Subcutaneous abdominal adipose tissue (tissue), 5 donors: ENCODE measurements around the gene LHX3.
"Not testable (repeated sequence)": the region's sequence is repeated elsewhere in the genome, so short reads cannot be mapped to it uniquely, and the experiment has no call there.

ENCODE experiments used
- H3K27ac ChIP-seq: one replicate; pipeline ENCODE4 v1.7.0; 2013; ENCODE audit warnings: low read depth, mild to moderate bottlenecking, inconsistent platforms, low read length, moderate library complexity
- H3K27me3 ChIP-seq, 5 donors: one replicate each; pipeline ENCODE4 v1.7.0; 2013; ENCODE audit warnings: low read length in 5 of 5, inconsistent platforms in 1 of 5; ENCODE audit not compliant: control insufficient read depth in 5 of 5, insufficient read depth in 4 of 5
- H3K36me3 ChIP-seq, 5 donors: one replicate each; pipeline ENCODE4 v1.7.0; 2013; ENCODE audit warnings: low read length in 5 of 5; ENCODE audit not compliant: control insufficient read depth in 5 of 5, insufficient read depth in 5 of 5
- H3K4me1 ChIP-seq, 5 donors: one replicate each; pipeline ENCODE4 v1.7.0; 2013; ENCODE audit warnings: low read length in 5 of 5, mild to moderate bottlenecking in 3 of 5, moderate library complexity in 1 of 5; ENCODE audit not compliant: control insufficient read depth in 5 of 5, insufficient read depth in 5 of 5
- H3K4me3 ChIP-seq, 5 donors: one replicate each; pipeline ENCODE4 v1.7.0; 2013; ENCODE audit warnings: low read length in 5 of 5, low read depth in 1 of 5
- H3K9ac ChIP-seq, 5 donors: one replicate each; pipeline ENCODE4 v1.7.0; 2013; ENCODE audit warnings: low read length in 5 of 5, mild to moderate bottlenecking in 4 of 5, moderate library complexity in 3 of 5
- H3K9me3 ChIP-seq, 5 donors: one replicate each; pipeline ENCODE4 v1.7.0; 2013; ENCODE audit warnings: low read length in 5 of 5; ENCODE audit not compliant: control insufficient read depth in 5 of 5
- donor health status: healthy.
- donor health status: healthy.
- donor health status: healthy.
- donor health status: healthy.
- donor health status: healthy.

LHX3 gene

DNA sequence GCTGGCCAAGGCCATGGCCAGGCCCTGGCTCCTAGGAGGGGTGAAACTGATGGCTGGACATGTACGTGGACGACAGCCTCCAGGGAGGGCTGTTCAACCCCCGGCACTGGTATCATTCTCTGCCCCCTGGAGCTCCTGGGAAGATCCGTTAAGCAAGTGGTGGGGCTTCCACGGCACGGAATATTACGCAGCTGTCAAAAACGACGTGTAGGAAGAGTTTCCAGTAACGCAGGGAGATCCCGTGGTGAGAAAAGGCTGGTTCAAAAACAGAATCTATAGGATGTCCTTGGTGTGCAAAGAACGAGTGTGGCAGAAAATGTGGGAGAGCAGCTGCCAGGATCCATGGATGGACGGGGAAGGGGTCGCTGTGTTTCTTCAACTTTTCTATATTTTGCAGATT lies 50.0 kb downstream of the LHX3 start:
- Histone ChIP-seq H3K27me3 (peaks cover 24 to 45% (median 31%) of the 10 kb centered on the region in 5 donors), H3K27ac (no peak overlapping the region), H3K4me3 (no peak overlapping the region), H3K9me3 (peaks cover 0 to 2% (median 0%) of the 10 kb centered on the region in 5 donors), H3K9ac (no peak overlapping the region), H3K36me3 (no peaks in the 10 kb centered on the region), H3K4me1 (no peaks in the 10 kb centered on the region)

DNA sequence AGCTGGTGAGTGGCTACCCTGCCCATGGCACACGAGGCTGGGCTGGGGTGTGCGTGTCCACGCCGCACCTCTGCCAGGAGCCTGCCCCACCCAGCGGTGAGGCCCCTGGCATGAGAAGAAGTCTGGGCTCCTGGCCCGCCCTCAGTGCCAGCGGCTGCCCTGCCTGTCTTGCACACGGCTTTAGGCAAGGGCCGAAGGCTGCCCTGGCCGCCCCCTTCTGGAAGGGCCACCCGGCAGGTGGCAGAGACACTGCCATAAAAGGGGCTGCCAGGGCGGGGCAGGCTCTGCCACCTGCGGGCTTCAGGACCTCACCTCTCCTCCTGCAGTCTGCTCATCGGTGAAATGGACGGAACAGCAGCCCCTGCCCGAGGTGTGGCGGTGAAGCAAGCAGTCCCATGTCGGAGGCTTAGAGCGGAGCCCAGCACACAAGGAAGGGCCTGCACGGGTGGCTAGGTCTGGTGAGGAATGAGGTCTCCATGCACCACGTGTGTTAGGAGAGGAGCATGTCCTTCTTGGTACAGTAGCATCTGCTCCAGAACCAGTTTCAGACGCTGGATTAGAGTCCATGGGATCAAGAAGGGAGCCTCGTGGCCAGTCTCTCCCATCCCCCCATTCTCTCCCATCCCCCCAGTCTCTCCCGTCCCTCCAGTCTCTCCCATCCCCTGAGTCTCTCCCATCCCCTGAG lies 51.4 kb downstream of the LHX3 start:
- Histone ChIP-seq H3K4me3 (no peak overlapping the region), H3K9ac (no peak overlapping the region), H3K4me1 (no peaks in the 10 kb centered on the region), H3K27ac (no peak overlapping the region), H3K9me3 (peaks cover 0 to 2% (median 0%) of the 10 kb centered on the region in 5 donors), H3K27me3 (peaks cover 24 to 38% (median 31%) of the 10 kb centered on the region in 5 donors), H3K36me3 (no peaks in the 10 kb centered on the region)

DNA sequence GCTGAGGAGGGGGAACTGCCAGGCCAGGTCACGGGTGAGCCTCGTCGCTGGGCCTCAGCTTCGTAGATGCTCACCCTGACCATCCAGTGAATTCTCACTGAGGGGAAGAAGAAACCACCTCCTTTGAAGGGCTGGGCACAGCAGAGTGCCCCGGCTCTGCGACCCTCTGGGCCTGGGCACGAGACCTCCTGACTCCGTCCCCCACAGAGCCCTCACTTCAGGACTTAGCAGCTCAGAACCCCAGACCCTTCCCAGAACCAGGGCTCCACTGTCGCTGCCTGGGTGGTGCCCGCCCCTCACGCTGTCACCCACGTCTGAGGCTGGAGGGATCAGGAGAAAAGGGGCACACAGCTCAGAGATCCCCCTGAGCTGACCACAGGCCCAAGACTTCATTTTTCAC lies 52.0 kb downstream of the LHX3 start:
- Histone ChIP-seq H3K9ac (no peak overlapping the region), H3K4me3 (no peak overlapping the region), H3K36me3 (no peaks in the 10 kb centered on the region), H3K27me3 (peaks cover 20 to 39% (median 31%) of the 10 kb centered on the region in 5 donors), H3K27ac (no peak overlapping the region), H3K4me1 (no peaks in the 10 kb centered on the region), H3K9me3 (peaks cover 0 to 2% (median 0%) of the 10 kb centered on the region in 5 donors)

DNA sequence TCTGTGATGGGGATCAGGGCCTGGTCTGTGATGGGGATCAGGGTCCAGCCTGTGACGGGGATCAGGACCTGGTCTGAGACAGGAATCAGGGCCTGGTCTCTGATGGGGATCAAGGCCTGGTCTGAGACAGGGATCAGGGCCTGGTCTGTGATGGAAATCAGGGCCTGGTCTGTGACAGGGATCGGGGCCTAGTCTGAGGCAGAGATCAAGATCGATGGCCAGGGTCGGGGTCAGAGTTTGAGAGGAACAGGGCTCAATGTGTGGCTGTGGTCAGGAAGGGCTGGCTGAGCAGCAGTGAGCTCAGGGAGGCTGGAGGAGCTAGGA lies 52.4 kb downstream of the LHX3 start:
- no peaks in the 10 kb centered on the region for H3K36me3 ChIP-seq
- H3K4me1 ChIP-seq, result no peaks in the 10 kb centered on the region
- peaks cover 19 to 39% (median 31%) of the 10 kb centered on the region in 5 donors for H3K27me3 ChIP-seq
- H3K9ac ChIP-seq, result no peak overlapping the region
- no peak overlapping the region for H3K27ac ChIP-seq
- peaks cover 0 to 2% (median 0%) of the 10 kb centered on the region in 5 donors for H3K9me3 ChIP-seq
- H3K4me3 ChIP-seq, result no peak overlapping the region

DNA sequence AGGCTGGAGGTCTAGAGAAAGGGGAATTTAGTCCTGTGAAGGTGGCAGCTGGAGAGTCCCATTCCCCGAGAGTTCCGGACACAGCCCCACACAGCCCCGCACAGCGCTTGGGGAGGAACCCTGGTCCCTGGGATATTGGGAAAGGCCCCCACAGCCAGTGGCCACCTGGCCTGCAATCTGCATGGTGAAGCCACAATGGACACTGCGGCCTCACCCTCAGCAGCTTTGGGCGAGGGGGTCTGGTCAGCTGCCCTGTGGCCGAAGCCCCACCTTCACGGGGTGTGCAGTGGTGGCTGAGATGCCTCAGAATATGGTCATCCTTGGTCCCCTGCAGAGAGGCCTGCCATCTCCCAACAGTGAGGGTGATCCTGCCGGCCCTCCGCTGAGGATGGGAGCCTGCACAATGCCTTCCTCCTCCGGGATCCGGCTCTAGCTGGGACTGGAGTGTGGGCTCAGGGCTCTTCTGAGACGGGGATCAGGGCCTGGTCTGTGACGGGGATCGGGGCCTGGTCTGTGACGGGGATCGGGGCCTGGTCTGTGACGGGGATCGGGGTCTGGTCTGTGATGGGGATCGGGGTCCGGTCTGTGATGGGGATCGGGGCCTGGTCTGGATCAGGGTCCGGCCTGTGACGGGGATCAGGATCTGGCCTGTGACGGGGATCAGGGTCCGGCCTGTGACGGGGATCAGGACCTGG lies 52.9 kb downstream of the LHX3 start:
- no peak overlapping the region for H3K9ac ChIP-seq

DNA sequence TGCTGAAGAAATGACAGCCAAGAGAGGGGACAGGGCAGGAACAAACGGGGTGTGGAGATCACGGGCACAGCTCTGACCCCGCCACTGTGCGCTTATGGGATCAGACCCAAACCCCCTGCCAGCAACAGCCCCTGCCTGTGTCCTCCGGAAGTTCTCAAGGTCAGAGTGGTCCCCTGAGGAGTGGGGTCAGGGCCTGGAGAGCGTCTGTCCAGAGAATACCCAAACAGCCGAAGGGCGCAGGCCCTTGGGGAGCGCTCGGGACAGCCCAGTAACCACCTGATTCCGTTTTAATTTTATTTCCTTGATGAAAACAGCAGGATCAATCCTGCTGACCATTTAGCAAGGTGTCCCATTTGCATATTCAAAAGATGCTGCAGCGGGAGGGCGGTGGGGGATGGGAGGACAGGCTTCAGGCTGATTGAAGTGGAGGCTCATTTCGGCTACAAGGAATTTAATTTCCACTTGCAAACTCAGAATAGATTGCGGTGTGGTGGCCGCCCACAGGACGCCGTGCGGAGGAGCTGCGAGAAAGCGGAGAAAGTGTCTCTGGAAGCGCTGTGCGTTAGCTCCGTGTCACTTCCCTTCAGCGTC lies 53.6 kb downstream of the LHX3 start:
- Histone ChIP-seq H3K36me3 (no peaks in the 10 kb centered on the region), H3K4me3 (no peak overlapping the region), H3K27ac (no peak overlapping the region), H3K27me3 (peaks cover 25 to 42% (median 38%) of the 10 kb centered on the region in 5 donors), H3K9me3 (peaks cover 0 to 3% (median 0%) of the 10 kb centered on the region in 5 donors), H3K4me1 (no peaks in the 10 kb centered on the region), H3K9ac (no peak overlapping the region)

More for the DNA sequence above, 52.9 kb downstream of the LHX3 start:
- H3K27ac ChIP-seq, result no peak overlapping the region
- H3K4me3 ChIP-seq, result no peak overlapping the region
- peaks cover 0 to 2% (median 0%) of the 10 kb centered on the region in 5 donors for H3K9me3 ChIP-seq
- H3K36me3 ChIP-seq, result no peaks in the 10 kb centered on the region
- H3K4me1 ChIP-seq, result no peaks in the 10 kb centered on the region
- peaks cover 23 to 39% (median 36%) of the 10 kb centered on the region in 5 donors for H3K27me3 ChIP-seq

DNA sequence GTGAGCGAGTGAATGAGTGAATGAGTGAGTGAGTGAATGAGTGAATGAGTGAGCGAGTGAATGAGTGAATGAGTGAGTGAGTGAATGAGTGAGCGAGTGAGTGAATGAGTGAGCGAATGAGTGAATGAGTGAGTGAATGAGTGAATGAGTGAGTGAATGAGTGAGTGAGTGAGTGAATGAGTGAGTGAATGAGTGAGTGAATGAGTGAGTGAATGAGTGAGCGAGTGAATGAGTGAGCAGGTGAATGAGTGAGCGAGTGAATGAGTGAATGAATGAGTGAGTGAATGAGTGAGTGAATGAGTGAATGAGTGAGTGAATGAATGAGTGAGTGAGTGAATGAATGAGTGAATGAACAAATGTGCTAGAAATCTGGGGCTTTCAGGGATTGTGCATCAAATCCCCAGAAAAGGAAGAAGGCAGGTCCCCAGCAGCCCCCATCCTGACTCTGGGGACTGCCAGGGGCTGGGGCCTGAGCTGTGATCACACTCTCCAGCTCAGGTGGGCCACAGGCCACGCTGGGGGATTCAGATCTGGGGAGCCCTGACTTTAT lies 54.2 kb downstream of the LHX3 start:
- H3K4me1 ChIP-seq, H3K4me3 ChIP-seq, H3K27ac ChIP-seq, H3K9ac ChIP-seq, H3K36me3 ChIP-seq, H3K9me3 ChIP-seq: not testable (repeated sequence)
- H3K27me3 ChIP-seq, result peaks cover 29 to 43% (median 41%) of the 10 kb centered on the region in 5 donors

DNA sequence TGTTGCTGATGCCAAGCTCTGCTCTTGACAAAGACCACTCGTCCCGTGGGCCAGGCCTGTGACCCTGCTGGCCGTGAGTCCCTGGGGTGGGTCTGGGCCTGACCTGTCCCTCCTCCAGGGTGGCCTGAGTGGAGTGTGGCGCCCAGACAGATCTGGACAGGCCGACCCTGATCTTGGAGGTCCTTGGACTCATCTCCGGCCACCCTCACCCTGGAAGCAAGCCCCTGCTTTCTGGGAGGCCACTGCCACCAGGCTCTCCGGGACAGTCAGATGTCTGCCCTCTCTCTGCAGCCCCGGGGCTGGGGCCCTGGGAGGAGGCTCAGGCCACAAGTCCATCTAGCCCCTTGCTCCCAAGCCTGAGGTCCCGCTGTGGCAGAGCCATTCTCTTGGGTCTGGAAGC lies 55.1 kb downstream of the LHX3 start:
- Histone ChIP-seq H3K9me3 (peaks cover 0 to 3% (median 0%) of the 10 kb centered on the region in 5 donors), H3K27ac (no peak overlapping the region), H3K4me1 (no peaks in the 10 kb centered on the region)

DNA sequence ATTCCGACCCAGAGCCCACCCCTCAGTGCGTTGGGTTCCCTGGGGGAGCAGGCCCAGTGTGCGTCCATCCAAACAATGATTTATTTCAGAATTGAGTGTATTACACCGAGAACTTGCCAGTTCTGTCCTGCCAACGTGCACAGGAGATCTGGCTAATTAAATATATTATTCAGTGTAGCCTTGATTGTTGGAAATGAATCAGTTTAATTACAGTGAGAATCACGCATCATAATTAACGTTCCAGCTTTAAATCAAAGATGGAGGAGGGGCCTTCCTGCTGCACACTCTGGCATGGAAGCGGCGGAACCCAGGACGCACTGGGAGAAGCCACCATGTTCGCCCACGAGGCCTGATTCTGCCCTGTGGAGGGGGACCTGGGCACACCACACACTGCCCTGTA lies 55.6 kb downstream of the LHX3 start:
- Histone ChIP-seq H3K4me1 (no peaks in the 10 kb centered on the region), H3K27ac (no peak overlapping the region), H3K36me3 (no peaks in the 10 kb centered on the region), H3K9me3 (peaks cover 0 to 3% (median 0%) of the 10 kb centered on the region in 5 donors), H3K9ac (no peak overlapping the region), H3K27me3 (peaks cover 24 to 45% (median 41%) of the 10 kb centered on the region in 5 donors), H3K4me3 (no peak overlapping the region)

More for the DNA sequence above, 55.1 kb downstream of the LHX3 start:
- H3K4me3 ChIP-seq, result no peak overlapping the region
- peaks cover 25 to 42% (median 41%) of the 10 kb centered on the region in 5 donors for H3K27me3 ChIP-seq
- no peaks in the 10 kb centered on the region for H3K36me3 ChIP-seq
- H3K9ac ChIP-seq, result no peak overlapping the region

DNA sequence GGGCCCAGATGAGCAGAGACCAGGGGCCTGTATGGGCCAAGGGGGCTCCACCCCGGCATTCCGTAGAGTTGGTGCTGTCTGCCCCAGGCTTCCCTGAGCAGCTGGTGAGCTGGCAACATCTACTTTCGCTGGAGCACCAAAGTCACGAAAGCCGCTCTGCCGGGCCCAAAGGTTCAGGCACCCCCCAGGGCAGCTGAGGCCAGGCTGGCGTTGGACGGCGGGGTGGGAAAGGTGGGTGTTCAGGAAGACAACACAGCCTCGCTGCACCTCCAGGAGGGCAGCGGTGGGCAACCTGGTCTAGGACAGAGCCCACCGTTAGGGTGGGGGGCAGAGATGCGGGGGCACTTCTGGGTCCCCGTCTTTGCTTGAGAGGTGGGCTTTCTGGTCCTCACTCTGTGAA lies 56.2 kb downstream of the LHX3 start:
- peaks cover 0 to 3% (median 0%) of the 10 kb centered on the region in 5 donors for H3K9me3 ChIP-seq

More for the DNA sequence above, 56.2 kb downstream of the LHX3 start:
- H3K4me3 ChIP-seq, result no peak overlapping the region
- no peaks in the 10 kb centered on the region for H3K36me3 ChIP-seq
- no peak overlapping the region for H3K9ac ChIP-seq
- H3K4me1 ChIP-seq, result no peaks in the 10 kb centered on the region
- H3K27ac ChIP-seq, result no peak overlapping the region
- peaks cover 29 to 51% (median 47%) of the 10 kb centered on the region in 5 donors for H3K27me3 ChIP-seq
